ENCODE measurements around the gene MEOX1. TPM values are rescaled to one million over a fixed set of nuclear protein-coding genes. Genes with fewer than 3 reads are reported as not detected.

MEOX1 gene
- total and polyA plus RNA-seq, 2 of the 8 experiments (the other 6 are each of a cell fraction or from before 2014, with no cell fraction given): not detected

DNA sequence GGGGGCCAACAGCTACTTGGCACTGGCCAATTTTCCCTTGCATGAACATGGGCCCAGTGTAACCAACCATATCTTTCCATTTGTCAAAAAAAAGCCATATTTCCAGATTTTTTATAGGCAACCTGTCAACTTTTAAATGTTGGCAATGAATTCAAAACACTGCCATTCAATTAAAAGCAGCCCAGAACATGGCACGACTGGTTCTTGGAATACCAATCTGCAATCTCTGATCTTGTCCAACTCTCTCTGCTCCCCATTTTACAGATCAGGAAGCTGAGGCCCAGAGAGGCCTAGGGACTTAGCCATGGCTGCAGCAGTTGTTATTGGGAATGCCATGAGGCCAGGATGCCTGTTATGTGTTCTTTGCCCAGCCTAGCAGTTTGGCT lies 8.9 kb upstream of the MEOX1 start (continued):
- TF ChIP-seq CHD7 (IDR thresholded peaks at IDR 0.05; ENCODE audit: insufficient replicate concordance, low read length): no peak
- TF ChIP-seq, protein P1, sequence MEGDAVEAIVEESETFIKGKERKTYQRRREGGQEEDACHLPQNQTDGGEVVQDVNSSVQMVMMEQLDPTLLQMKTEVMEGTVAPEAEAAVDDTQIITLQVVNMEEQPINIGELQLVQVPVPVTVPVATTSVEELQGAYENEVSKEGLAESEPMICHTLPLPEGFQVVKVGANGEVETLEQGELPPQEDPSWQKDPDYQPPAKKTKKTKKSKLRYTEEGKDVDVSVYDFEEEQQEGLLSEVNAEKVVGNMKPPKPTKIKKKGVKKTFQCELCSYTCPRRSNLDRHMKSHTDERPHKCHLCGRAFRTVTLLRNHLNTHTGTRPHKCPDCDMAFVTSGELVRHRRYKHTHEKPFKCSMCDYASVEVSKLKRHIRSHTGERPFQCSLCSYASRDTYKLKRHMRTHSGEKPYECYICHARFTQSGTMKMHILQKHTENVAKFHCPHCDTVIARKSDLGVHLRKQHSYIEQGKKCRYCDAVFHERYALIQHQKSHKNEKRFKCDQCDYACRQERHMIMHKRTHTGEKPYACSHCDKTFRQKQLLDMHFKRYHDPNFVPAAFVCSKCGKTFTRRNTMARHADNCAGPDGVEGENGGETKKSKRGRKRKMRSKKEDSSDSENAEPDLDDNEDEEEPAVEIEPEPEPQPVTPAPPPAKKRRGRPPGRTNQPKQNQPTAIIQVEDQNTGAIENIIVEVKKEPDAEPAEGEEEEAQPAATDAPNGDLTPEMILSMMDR (IDR thresholded peaks at IDR 0.05; ENCODE audit: control extremely low read depth in 1 of 3, insufficient read depth in 1 of 3, low read depth in 1 of 3, low read length in 3 of 3): no peak
- TF ChIP-seq HDAC6 (IDR thresholded peaks at IDR 0.05; ENCODE audit: low read depth, low read length): no peak
- no peak for TF ChIP-seq YY1 (IDR thresholded peaks at IDR 0.05; ENCODE audit: low read depth, low read length)
- no peak for TF ChIP-seq TBP (IDR thresholded peaks at IDR 0.05; ENCODE audit: low read depth, low read length)
- TF ChIP-seq PHF8 (conservative IDR thresholded peaks at IDR 0.05; ENCODE audit: low read depth, low read length): no peak
- TF ChIP-seq RAD21 (IDR thresholded peaks at IDR 0.05 in 1 of 2, conservative IDR thresholded peaks at IDR 0.05 in 1 of 2; ENCODE audit: low read depth in 2 of 2, low read length in 2 of 2): no peak
- no peak for TF ChIP-seq FOSL1 (IDR thresholded peaks at IDR 0.05; ENCODE audit: insufficient read depth, low read depth, low read length)
- TF ChIP-seq GTF2F1 (IDR thresholded peaks at IDR 0.05; ENCODE audit: borderline replicate concordance, low read depth, low read length): no peak
